Tibial nerve (tissue), 3 donors: Measurements from ENCODE around the gene KRT2.

Experiments
- CTCF ChIP-seq, 5 experiments: fragments of 200-600 bp in 3 of 5; fragments of 450-650 bp in 2 of 5; sonication (generic) in 3 of 5; IDR thresholded peaks; one replicate each; pipeline ENCODE4 v1.5.1; 2016 to 2019; ENCODE audit warnings: antibody characterized with exemption in 5 of 5, mild to moderate bottlenecking in 3 of 5, moderate library complexity in 2 of 5
- POLR2A ChIP-seq, 2 donors: fragments of 450-650 bp; IDR thresholded peaks; one replicate each; pipeline ENCODE4 v1.6.1; 2017; ENCODE audit warnings: antibody characterized with exemption in 2 of 2, mild to moderate bottlenecking in 2 of 2, moderate library complexity in 2 of 2

- TF ChIP-seq CTCF (IDR thresholded peaks at IDR 0.05) (no peak), POLR2A (IDR thresholded peaks at IDR 0.05) (no peak)
Observed at GRCh38 chr12:52636189-52636588, 15.8 kb downstream of the KRT2 start.
